G401 (cell line): ENCODE data around the gene KLRC1. TPM values are rescaled to one million over a fixed set of nuclear protein-coding genes. Genes with fewer than 3 reads are reported as not detected.
"Not testable (repeated sequence)": the region's sequence is repeated elsewhere in the genome, so short reads cannot be mapped to it uniquely, and the experiment has no call there.

Experiments used
- DNase-seq: peaks from one replicate; pipeline ENCODE4 v3.0.0-alpha.2; 2015; ENCODE audit warnings: low spot score
- in situ Hi-C: cut with HindIII; loops from 2 replicates; pipeline ENCODE4 v1.10.0; 2016; ENCODE audit warnings: low sequenced_read_pairs, mixed read lengths
- total RNA-seq: library from RNA; depleted of rRNA; stranded (reverse); fragments of >200 nt; shearing (Covaris generic); gene quantifications from 2 replicates; pipeline ENCODE4 v1.2.3, GENCODE V29; 2014; rRNA removed

Gene KLRC1
- total RNA-seq, 1 experiment from 2014 or later = not detected

GRCh38 chr12:10425938-10426337, 27.2 kb downstream of the KLRC1 start:
- in situ Hi-C loops, DNase-seq: not testable (repeated sequence)

GRCh38 chr12:10424260-10424899, 28.8 kb downstream of the KLRC1 start:
- in situ Hi-C loops = not testable (repeated sequence)

GRCh38 chr12:10422159-10422558, 31.0 kb downstream of the KLRC1 start:
- in situ Hi-C loops, DNase-seq: not testable (repeated sequence)

More at GRCh38 chr12:10424260-10424899, 28.8 kb downstream of the KLRC1 start:
- DNase-seq = not testable (repeated sequence)

- DNase-seq, in situ Hi-C loops: not testable (repeated sequence)
Observed at GRCh38 chr12:10420334-10420733, 32.8 kb downstream of the KLRC1 start, which contains the start of gene KLRC3. Gene KLRC3, minus strand, starts transcription at chr12:10420595. Its CDS starts 45 bp downstream, at chr12:10420550.

GRCh38 chr12:10409392-10409791, 43.8 kb downstream of the KLRC1 start, which contains the start of gene KLRC4:
Gene KLRC4, minus strand, starts transcription at chr12:10409757. Its CDS starts 182 bp downstream, at chr12:10409575.
- in situ Hi-C loops = no loop called here
- no peak for DNase-seq

GRCh38 chr12:10408842-10409241, 44.3 kb downstream of the KLRC1 start:
- DNase-seq = no peak
- in situ Hi-C loops = no loop called here

GRCh38 chr12:10406725-10407124, 46.5 kb downstream of the KLRC1 start:
- in situ Hi-C loops = no loop called here
- no peak for DNase-seq

- in situ Hi-C loops = no loop called here
- no peak for DNase-seq
Observed at GRCh38 chr12:10405294-10405693, 47.9 kb downstream of the KLRC1 start.

- in situ Hi-C loops = no loop called here
- DNase-seq = no peak
Observed at GRCh38 chr12:10404798-10405197, 48.4 kb downstream of the KLRC1 start.

GRCh38 chr12:10400829-10401228, 52.3 kb downstream of the KLRC1 start:
- DNase-seq = no peak

GRCh38 chr12:10398168-10398567, 55.0 kb downstream of the KLRC1 start:
- in situ Hi-C loops = no loop called here
- no peak for DNase-seq

More at GRCh38 chr12:10400829-10401228, 52.3 kb downstream of the KLRC1 start:
- in situ Hi-C loops = no loop called here

- DNase-seq = no peak
- in situ Hi-C loops = no loop called here
Observed at GRCh38 chr12:10397296-10397695, 55.9 kb downstream of the KLRC1 start.

- DNase-seq, in situ Hi-C loops: not testable (repeated sequence)
Observed at GRCh38 chr12:10396176-10396575, 57.0 kb downstream of the KLRC1 start.

Other genes starting within 250 kb of the KLRC1 start
- gene GABARAPL1, start 240.5 kb downstream of the KLRC1 start, total RNA-seq = 37.6 and 88.9 TPM in 2 replicates
- gene KLRD1, start 145.5 kb downstream of the KLRC1 start, total RNA-seq = not detected in 2 replicates
- not detected in 2 replicates for gene KLRK1, start 63.3 kb downstream of the KLRC1 start, total RNA-seq
- gene KLRC4, start 43.6 kb downstream of the KLRC1 start, total RNA-seq = not detected in 2 replicates
- gene KLRC3, start 32.8 kb downstream of the KLRC1 start, total RNA-seq = not detected in 2 replicates
- gene KLRC2, start 17.4 kb downstream of the KLRC1 start, total RNA-seq = not detected in 2 replicates
- gene EIF2S3B, start 52.5 kb upstream of the KLRC1 start, total RNA-seq = 2.2 and 3.3 TPM in 2 replicates
- 28.7 and 31.3 TPM in 2 replicates for gene MAGOHB, start 160.2 kb upstream of the KLRC1 start, total RNA-seq
- gene STYK1, start 220.7 kb upstream of the KLRC1 start, total RNA-seq = not detected in 2 replicates